22Rv1 (cell line): ENCODE measurements around the gene TNNI2.

Experiments used
- CTCF ChIP-seq: fragments of 450-650 bp; IDR thresholded peaks from 2 replicates; pipeline ENCODE4 v1.5.1; 2017; ENCODE audit warnings: mild to moderate bottlenecking
- ZFX ChIP-seq: fragments of 450-650 bp; IDR thresholded peaks from 2 replicates; pipeline ENCODE4 v1.6.1; 2017; ENCODE audit warnings: antibody characterized with exemption, borderline replicate concordance

DNA sequence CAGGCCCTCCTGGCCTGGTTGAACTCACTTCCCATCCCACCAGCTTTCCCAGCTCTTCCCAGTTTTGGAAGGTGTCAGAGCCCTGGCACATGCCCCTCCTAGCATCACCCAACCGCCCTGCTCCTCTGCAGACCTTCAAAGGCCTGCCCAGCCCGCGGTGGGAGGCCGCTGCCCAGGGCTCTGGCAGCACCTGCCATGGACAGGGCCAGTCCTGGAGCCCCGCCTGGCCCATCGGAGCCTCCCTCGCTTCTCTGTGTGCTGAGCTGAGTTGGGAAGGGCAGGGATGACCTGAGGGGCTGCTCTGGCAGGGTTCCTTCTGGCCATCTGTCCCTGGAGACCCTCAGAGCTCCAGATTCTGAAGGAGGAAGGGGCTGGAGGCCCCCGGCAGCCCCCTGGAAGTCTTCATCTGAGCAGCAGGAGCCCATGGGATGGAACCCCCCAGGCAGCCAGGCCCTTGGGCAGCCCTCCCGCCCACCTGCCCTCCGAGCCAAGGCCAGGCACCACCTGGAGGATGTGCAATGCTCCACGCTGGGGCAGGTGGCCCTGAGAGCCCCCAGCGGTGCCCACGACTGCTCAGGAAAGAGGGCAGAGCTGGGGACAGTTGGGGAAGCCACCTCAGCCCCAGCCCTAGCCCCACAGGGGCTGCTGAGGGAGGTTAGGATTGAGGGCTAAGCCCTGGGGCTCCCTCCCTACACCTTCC lies 17.7 kb downstream of the TNNI2 start:
- TF ChIP-seq CTCF (no peak), ZFX (no peak)
